Measurements from ENCODE around the gene MTERF2. TPM values are rescaled to one million over a fixed set of nuclear protein-coding genes. Genes with fewer than 3 reads are reported as not detected.

Gene MTERF2
- total and polyA plus RNA-seq, 10 of the 15 experiments (the other 5 are each of a cell fraction or from before 2014, with no cell fraction given), result 2.1 to 9.8 (median 6.7) TPM

DNA sequence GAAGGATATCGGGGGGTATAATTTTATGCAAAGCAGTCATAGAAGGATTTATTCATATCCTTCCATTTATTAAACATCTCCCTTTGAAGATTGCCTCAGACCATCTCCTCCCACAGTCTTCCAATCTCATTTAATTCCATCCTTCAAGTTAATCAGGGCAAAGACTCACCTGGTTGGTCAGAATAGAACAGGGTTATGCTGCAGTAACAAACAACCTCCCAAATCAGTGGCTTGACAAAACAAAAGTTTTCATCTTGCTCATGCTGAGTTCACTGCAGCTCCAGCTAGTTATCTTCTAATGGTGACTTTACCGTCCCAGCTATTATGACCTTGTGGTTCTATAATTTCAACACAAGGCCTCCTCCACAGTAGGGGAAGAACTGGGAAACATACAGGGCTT is 48.8 kb upstream of the MTERF2 start (continued):
- TF ChIP-seq, protein P1, sequence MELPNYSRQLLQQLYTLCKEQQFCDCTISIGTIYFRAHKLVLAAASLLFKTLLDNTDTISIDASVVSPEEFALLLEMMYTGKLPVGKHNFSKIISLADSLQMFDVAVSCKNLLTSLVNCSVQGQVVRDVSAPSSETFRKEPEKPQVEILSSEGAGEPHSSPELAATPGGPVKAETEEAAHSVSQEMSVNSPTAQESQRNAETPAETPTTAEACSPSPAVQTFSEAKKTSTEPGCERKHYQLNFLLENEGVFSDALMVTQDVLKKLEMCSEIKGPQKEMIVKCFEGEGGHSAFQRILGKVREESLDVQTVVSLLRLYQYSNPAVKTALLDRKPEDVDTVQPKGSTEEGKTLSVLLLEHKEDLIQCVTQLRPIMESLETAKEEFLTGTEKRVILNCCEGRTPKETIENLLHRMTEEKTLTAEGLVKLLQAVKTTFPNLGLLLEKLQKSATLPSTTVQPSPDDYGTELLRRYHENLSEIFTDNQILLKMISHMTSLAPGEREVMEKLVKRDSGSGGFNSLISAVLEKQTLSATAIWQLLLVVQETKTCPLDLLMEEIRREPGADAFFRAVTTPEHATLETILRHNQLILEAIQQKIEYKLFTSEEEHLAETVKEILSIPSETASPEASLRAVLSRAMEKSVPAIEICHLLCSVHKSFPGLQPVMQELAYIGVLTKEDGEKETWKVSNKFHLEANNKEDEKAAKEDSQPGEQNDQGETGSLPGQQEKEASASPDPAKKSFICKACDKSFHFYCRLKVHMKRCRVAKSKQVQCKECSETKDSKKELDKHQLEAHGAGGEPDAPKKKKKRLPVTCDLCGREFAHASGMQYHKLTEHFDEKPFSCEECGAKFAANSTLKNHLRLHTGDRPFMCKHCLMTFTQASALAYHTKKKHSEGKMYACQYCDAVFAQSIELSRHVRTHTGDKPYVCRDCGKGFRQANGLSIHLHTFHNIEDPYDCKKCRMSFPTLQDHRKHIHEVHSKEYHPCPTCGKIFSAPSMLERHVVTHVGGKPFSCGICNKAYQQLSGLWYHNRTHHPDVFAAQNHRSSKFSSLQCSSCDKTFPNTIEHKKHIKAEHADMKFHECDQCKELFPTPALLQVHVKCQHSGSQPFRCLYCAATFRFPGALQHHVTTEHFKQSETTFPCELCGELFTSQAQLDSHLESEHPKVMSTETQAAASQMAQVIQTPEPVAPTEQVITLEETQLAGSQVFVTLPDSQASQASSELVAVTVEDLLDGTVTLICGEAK (IDR thresholded peaks at IDR 0.05; ENCODE audit: borderline replicate concordance), result no peak
- TF ChIP-seq KDM1A (IDR thresholded peaks at IDR 0.05; ENCODE audit: borderline replicate concordance), result no peak
- TF ChIP-seq, protein P2, sequence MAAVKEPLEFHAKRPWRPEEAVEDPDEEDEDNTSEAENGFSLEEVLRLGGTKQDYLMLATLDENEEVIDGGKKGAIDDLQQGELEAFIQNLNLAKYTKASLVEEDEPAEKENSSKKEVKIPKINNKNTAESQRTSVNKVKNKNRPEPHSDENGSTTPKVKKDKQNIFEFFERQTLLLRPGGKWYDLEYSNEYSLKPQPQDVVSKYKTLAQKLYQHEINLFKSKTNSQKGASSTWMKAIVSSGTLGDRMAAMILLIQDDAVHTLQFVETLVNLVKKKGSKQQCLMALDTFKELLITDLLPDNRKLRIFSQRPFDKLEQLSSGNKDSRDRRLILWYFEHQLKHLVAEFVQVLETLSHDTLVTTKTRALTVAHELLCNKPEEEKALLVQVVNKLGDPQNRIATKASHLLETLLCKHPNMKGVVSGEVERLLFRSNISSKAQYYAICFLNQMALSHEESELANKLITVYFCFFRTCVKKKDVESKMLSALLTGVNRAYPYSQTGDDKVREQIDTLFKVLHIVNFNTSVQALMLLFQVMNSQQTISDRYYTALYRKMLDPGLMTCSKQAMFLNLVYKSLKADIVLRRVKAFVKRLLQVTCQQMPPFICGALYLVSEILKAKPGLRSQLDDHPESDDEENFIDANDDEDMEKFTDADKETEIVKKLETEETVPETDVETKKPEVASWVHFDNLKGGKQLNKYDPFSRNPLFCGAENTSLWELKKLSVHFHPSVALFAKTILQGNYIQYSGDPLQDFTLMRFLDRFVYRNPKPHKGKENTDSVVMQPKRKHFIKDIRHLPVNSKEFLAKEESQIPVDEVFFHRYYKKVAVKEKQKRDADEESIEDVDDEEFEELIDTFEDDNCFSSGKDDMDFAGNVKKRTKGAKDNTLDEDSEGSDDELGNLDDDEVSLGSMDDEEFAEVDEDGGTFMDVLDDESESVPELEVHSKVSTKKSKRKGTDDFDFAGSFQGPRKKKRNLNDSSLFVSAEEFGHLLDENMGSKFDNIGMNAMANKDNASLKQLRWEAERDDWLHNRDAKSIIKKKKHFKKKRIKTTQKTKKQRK (IDR thresholded peaks at IDR 0.05; ENCODE audit: low read depth, low read length), result no peak
- TF ChIP-seq RAD21 (IDR thresholded peaks at IDR 0.05; ENCODE audit: insufficient read depth, low read depth, low read length), result no peak
- no peak for TF ChIP-seq TCF3 (IDR thresholded peaks at IDR 0.05; ENCODE audit: borderline replicate concordance, insufficient read depth, low read depth, low read length)
- TF ChIP-seq, protein P3, sequence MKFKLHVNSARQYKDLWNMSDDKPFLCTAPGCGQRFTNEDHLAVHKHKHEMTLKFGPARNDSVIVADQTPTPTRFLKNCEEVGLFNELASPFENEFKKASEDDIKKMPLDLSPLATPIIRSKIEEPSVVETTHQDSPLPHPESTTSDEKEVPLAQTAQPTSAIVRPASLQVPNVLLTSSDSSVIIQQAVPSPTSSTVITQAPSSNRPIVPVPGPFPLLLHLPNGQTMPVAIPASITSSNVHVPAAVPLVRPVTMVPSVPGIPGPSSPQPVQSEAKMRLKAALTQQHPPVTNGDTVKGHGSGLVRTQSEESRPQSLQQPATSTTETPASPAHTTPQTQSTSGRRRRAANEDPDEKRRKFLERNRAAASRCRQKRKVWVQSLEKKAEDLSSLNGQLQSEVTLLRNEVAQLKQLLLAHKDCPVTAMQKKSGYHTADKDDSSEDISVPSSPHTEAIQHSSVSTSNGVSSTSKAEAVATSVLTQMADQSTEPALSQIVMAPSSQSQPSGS (IDR thresholded peaks at IDR 0.05; ENCODE audit: low read length), result no peak

All from GM12878 (cell line).